Measurements from ENCODE around the gene BANK1. TPM values are rescaled to one million over a fixed set of nuclear protein-coding genes. Genes with fewer than 3 reads are reported as not detected.

The BANK1 gene
- total RNA-seq, 1 experiment from 2014 or later: not detected

DNA sequence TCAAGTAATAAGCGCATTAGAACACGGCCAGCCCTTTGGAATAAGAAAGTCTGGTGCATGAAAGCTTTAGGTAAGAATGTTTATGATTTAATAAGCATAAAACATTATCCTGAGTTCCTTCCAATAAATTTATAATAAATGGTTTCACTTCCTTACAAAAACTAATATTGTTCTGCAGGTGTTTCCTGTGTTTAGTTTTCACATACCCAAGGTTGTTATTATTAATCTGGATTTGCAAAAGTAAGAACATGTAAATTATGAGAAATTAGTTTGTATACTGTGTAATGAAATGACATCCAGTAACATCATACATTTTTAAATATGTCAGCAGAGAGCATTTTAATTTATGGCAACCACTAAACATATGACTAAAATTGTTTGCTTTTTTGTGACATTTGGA lies 72.1 kb downstream of the BANK1 start:
- H3K4me1 Mint-ChIP-seq (ENCODE audit: insufficient read depth, unreplicated experiment): no peaks in the 10 kb centered on the region
- no peaks in the 10 kb centered on the region for H3K9me3 Mint-ChIP-seq (ENCODE audit: unreplicated experiment)
- no peak overlapping the region for H3K27ac Mint-ChIP-seq (ENCODE audit: low read depth, unreplicated experiment)
- no peaks in the 10 kb centered on the region for H3K36me3 Mint-ChIP-seq (ENCODE audit: insufficient read depth, unreplicated experiment)
- H3K4me3 Mint-ChIP-seq (ENCODE audit: unreplicated experiment): no peak overlapping the region
- intact Hi-C loops (cut with micrococcal nuclease): no loop called here
- ChIA-PET CTCF (no interaction called here), POLR2A (no interaction called here)
- DNase-seq (ENCODE audit: unreplicated experiment): no peak
- no peaks in the 10 kb centered on the region for H3K27me3 Mint-ChIP-seq (ENCODE audit: insufficient read depth, unreplicated experiment)
- TF ChIP-seq, protein P1, sequence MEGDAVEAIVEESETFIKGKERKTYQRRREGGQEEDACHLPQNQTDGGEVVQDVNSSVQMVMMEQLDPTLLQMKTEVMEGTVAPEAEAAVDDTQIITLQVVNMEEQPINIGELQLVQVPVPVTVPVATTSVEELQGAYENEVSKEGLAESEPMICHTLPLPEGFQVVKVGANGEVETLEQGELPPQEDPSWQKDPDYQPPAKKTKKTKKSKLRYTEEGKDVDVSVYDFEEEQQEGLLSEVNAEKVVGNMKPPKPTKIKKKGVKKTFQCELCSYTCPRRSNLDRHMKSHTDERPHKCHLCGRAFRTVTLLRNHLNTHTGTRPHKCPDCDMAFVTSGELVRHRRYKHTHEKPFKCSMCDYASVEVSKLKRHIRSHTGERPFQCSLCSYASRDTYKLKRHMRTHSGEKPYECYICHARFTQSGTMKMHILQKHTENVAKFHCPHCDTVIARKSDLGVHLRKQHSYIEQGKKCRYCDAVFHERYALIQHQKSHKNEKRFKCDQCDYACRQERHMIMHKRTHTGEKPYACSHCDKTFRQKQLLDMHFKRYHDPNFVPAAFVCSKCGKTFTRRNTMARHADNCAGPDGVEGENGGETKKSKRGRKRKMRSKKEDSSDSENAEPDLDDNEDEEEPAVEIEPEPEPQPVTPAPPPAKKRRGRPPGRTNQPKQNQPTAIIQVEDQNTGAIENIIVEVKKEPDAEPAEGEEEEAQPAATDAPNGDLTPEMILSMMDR (IDR thresholded peaks at IDR 0.05; ENCODE audit: unreplicated experiment): no peak
- no TSS peak for BruUV-seq (replicated peaks)

DNA sequence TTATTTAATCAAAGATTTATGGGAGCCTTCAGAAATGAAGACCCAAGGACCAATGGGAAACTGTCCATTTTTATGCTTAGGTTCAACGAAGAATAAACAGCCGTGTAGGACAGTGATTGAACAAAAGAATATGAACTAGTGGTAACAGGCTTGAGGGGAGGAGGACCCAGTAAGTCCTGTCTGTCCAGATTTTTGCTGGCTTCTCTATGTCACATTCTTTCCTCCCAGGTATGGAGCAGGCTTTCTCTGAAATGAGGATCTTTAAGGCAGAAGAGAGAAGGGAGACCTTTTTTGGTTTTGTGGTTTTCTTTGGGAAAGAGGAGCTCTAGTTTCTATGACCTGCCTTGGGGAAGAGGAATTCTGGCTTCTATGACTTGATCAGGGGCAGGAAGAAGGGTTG lies 74.1 kb downstream of the BANK1 start:
- no peak for DNase-seq (ENCODE audit: unreplicated experiment)
- Mint-ChIP-seq H3K9me3 (ENCODE audit: unreplicated experiment) (no peaks in the 10 kb centered on the region), H3K4me3 (ENCODE audit: unreplicated experiment) (no peak overlapping the region), H3K27me3 (ENCODE audit: insufficient read depth, unreplicated experiment) (no peaks in the 10 kb centered on the region), H3K27ac (ENCODE audit: low read depth, unreplicated experiment) (no peak overlapping the region), H3K4me1 (ENCODE audit: insufficient read depth, unreplicated experiment) (no peaks in the 10 kb centered on the region), H3K36me3 (ENCODE audit: insufficient read depth, unreplicated experiment) (no peaks in the 10 kb centered on the region)
- no TSS peak for BruUV-seq (replicated peaks)
- TF ChIP-seq, protein P1 (IDR thresholded peaks at IDR 0.05; ENCODE audit: unreplicated experiment): no peak
- intact Hi-C loops (cut with micrococcal nuclease): no loop called here
- ChIA-PET POLR2A (no interaction called here), CTCF (no interaction called here)

DNA sequence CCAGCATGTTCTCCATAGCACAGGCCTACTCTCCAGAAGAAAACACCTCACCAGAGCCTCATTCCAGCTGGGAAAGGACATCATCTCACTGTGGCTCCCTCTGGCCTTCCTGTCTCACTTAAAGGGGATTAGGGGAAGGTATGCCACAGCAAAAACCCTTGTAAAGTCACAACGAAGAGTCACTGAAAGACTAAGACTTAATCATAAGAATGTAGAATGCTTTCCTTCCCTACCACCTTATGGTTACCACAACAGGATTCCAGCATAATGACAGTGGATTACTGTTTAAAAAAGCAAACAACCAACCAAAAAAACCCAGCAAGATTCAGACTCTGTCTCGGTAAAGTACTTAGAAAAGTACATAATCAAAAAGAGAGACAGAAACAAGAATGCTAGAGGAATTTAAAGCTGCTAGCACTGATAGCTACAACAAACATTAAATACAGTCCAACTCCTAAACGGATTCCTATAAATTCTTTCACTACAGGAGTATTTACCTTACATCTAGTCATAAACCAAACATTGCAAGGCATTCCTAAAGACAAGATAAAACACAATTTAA lies 75.1 kb downstream of the BANK1 start:
- TF ChIP-seq, protein P1 (IDR thresholded peaks at IDR 0.05; ENCODE audit: unreplicated experiment): no peak
- no peaks in the 10 kb centered on the region for H3K9me3 Mint-ChIP-seq (ENCODE audit: unreplicated experiment)
- DNase-seq (ENCODE audit: unreplicated experiment): no peak
- CTCF ChIA-PET: no interaction called here
- no peaks in the 10 kb centered on the region for H3K27me3 Mint-ChIP-seq (ENCODE audit: insufficient read depth, unreplicated experiment)
- no peak overlapping the region for H3K4me3 Mint-ChIP-seq (ENCODE audit: unreplicated experiment)
- no TSS peak for BruUV-seq (replicated peaks)
- H3K4me1 Mint-ChIP-seq (ENCODE audit: insufficient read depth, unreplicated experiment): no peaks in the 10 kb centered on the region
- POLR2A ChIA-PET: no interaction called here
- intact Hi-C loops (cut with micrococcal nuclease): no loop called here
- no peaks in the 10 kb centered on the region for H3K36me3 Mint-ChIP-seq (ENCODE audit: insufficient read depth, unreplicated experiment)
- no peak overlapping the region for H3K27ac Mint-ChIP-seq (ENCODE audit: low read depth, unreplicated experiment)

DNA sequence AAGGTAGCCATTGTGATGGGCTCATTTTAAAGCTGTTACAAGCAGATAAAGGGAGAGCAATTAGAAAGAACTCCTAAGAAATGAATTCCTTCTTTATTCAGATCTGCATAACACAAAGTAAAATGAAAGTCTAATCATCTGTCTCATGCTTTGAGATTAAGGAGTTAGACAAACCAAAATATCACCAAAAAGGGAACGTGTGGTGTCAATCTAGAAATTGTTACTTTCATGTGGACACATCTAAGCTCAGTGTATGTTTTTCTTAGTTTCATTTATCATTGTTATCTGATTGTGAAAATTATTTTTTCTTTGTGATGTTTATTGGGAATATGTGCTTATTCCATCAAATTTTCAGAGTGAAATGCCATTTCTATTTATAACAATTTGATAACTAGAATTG lies 80.3 kb downstream of the BANK1 start:
- Mint-ChIP-seq H3K27ac (ENCODE audit: low read depth, unreplicated experiment) (no peak overlapping the region), H3K36me3 (ENCODE audit: insufficient read depth, unreplicated experiment) (no peaks in the 10 kb centered on the region), H3K4me3 (ENCODE audit: unreplicated experiment) (no peak overlapping the region), H3K4me1 (ENCODE audit: insufficient read depth, unreplicated experiment) (no peaks in the 10 kb centered on the region), H3K9me3 (ENCODE audit: unreplicated experiment) (no peaks in the 10 kb centered on the region), H3K27me3 (ENCODE audit: insufficient read depth, unreplicated experiment) (no peaks in the 10 kb centered on the region)
- CTCF ChIA-PET: no interaction called here
- DNase-seq (ENCODE audit: unreplicated experiment): no peak
- BruUV-seq (replicated peaks): no TSS peak
- TF ChIP-seq, protein P1 (IDR thresholded peaks at IDR 0.05; ENCODE audit: unreplicated experiment): no peak
- intact Hi-C loops (cut with micrococcal nuclease): no loop called here
- POLR2A ChIA-PET: interaction anchor here (0.7 kb wide), 1 partner anchor 36 kb away, joined by 3 read pairs; no protein-coding TSS in a partner anchor
